NCI-H2196 (cell line): Measurements from ENCODE around the gene DEFB115.
"Not testable (repeated sequence)": the region's sequence is repeated elsewhere in the genome, so short reads cannot be mapped to it uniquely, and the experiment has no call there.

Source experiments
- DNase-seq: peaks from one replicate; lab custom pipeline; 2025; ENCODE audit not compliant: unreplicated experiment; lab: John Stamatoyannopoulos, UW

Gene DEFB115

GRCh38 chr20:31257364-31257763 is at the start of gene DEFB115:
TSS of gene DEFB115 (plus strand) at chr20:31257664. CDS start at chr20:31257664, 0 bp downstream.
- no peak for DNase-seq

- no peak for DNase-seq
These were observed 20.5 kb upstream of the DEFB115 start for GRCh38 chr20:31236953-31237352.

- DNase-seq, result no peak
These were observed 19.7 kb upstream of the DEFB115 start for GRCh38 chr20:31237763-31238162.

GRCh38 chr20:31239139-31239538 is 18.3 kb upstream of the DEFB115 start:
- no peak for DNase-seq

- no peak for DNase-seq
These were observed 505 bp upstream of the DEFB115 start for GRCh38 chr20:31256959-31257358.

- DNase-seq, result peak; percentile 12
These were observed 3.0 kb downstream of the DEFB115 start for GRCh38 chr20:31260326-31260932.

GRCh38 chr20:31274441-31274840 is 17.0 kb downstream of the DEFB115 start:
- DNase-seq, result no peak

GRCh38 chr20:31278178-31278577 is 20.7 kb downstream of the DEFB115 start:
- no peak for DNase-seq

- not testable (repeated sequence) for DNase-seq
These were observed 27.5 kb downstream of the DEFB115 start for GRCh38 chr20:31284964-31285363.

GRCh38 chr20:31308535-31309162 is 51.2 kb downstream of the DEFB115 start, which contains the start of gene DEFB116:
TSS of gene DEFB116 (minus strand) at chr20:31308585. CDS start at chr20:31308585, 0 bp downstream.
- no peak for DNase-seq
